OCI-LY7 (cell line): ENCODE results near the gene CCDC78.

Source experiments
- EZH2phosphoT487 ChIP-seq: fragments of 200-600 bp; sonication (generic); IDR thresholded peaks from 2 replicates; pipeline ENCODE4 v1.6.1; 2018; ENCODE audit warnings: low read depth, borderline replicate concordance, mild to moderate bottlenecking, mixed run types, antibody characterized with exemption, low read length, moderate library complexity, mixed read lengths
- TF ChIP-seq, protein P1 (sequence below): fragments of 200-600 bp; sonication (generic); conservative IDR thresholded peaks from 2 replicates; pipeline ENCODE4 v1.5.1; 2014; ENCODE audit warnings: mild to moderate bottlenecking, antibody characterized with exemption, low read length, moderate library complexity, mixed read lengths

DNA sequence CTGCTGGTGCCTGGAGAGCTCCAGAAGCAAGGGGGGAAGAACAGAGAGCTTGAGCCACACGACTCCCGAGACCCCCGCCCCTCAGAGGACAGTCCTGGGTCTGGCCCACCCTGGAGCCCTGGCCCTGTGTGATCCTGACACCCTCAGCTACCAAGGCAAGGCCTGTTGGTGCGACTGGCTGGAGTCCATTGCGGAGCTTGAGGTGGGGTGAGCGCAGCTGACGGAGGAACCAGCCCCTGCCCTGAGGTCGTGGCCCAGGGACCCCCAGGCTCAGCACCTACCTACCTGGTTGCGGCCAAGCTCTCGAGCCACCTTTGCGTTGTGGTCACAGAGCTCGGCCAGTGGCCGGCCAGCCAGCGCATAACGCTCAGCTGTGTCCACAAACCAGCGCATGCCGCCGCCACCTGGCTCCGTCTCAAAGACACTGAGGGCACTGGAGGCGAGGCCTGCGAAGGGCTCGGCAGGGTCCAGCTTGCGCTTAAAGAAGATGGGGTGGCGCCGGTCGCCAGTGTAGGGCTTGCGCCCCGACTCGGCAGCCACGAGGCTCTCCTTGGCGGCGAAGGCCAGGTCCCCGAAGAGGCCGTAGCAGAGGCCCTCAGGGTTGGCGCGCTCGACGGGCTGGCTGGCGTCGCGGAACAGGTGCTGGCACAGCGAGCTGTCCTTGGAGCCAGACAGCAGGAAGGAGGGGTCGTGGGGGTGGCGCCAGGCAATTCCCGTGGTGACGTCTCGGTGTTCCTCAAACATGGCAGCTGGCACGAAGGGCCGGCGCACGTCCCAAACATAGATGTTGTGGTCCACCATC, 39.6 kb downstream of the CCDC78 start:
- TF ChIP-seq, protein P1, sequence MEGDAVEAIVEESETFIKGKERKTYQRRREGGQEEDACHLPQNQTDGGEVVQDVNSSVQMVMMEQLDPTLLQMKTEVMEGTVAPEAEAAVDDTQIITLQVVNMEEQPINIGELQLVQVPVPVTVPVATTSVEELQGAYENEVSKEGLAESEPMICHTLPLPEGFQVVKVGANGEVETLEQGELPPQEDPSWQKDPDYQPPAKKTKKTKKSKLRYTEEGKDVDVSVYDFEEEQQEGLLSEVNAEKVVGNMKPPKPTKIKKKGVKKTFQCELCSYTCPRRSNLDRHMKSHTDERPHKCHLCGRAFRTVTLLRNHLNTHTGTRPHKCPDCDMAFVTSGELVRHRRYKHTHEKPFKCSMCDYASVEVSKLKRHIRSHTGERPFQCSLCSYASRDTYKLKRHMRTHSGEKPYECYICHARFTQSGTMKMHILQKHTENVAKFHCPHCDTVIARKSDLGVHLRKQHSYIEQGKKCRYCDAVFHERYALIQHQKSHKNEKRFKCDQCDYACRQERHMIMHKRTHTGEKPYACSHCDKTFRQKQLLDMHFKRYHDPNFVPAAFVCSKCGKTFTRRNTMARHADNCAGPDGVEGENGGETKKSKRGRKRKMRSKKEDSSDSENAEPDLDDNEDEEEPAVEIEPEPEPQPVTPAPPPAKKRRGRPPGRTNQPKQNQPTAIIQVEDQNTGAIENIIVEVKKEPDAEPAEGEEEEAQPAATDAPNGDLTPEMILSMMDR = no peak
- TF ChIP-seq EZH2phosphoT487 = no peak
